Lung (tissue), 12 donors: Measurements from ENCODE around the gene ATP9A. TPM values are rescaled to one million over a fixed set of nuclear protein-coding genes. Genes with fewer than 3 reads are reported as not detected.

Source experiments
- ATAC-seq: fragments of 200-7000 bp; cut with Tn5 transposase; one replicate; pipeline ENCODE4 v1.9.1; 2020; ENCODE audit warnings: moderate number of reproducible peaks; ENCODE audit not compliant: insufficient read depth, low FRiP score
- DNase-seq, 3 donors: peaks; one replicate each; pipeline ENCODE4 v3.0.0-alpha.2; 2013 to 2017
- H3K27ac ChIP-seq, 2 donors: one replicate each; pipeline ENCODE4 v1.5.1; 2013; ENCODE audit warnings: mild to moderate bottlenecking in 2 of 2, moderate library complexity in 2 of 2, control low read depth in 1 of 2, inconsistent platforms in 1 of 2, low read depth in 1 of 2, low read length in 1 of 2
- H3K27me3 ChIP-seq, 3 donors: one replicate each; pipeline ENCODE4 v1.5.1; 2013; ENCODE audit warnings: low read length in 2 of 3; ENCODE audit not compliant: control insufficient read depth in 3 of 3, insufficient read depth in 3 of 3
- H3K36me3 ChIP-seq, 4 donors: one replicate each; pipeline ENCODE4 v1.5.1; 2013; ENCODE audit warnings: low read length in 4 of 4, mild to moderate bottlenecking in 1 of 4, moderate library complexity in 1 of 4; ENCODE audit not compliant: control insufficient read depth in 4 of 4, insufficient read depth in 4 of 4
- H3K4me1 ChIP-seq, 5 donors: one replicate each; pipeline ENCODE4 v1.5.1; 2013; ENCODE audit warnings: low read length in 5 of 5, mild to moderate bottlenecking in 2 of 5, moderate library complexity in 1 of 5; ENCODE audit not compliant: control insufficient read depth in 5 of 5, insufficient read depth in 5 of 5
- H3K4me3 ChIP-seq: one replicate; pipeline ENCODE4 v1.5.1; 2013; ENCODE audit warnings: mild to moderate bottlenecking, control low read depth, moderate library complexity
- H3K9ac ChIP-seq, 2 donors: one replicate each; pipeline ENCODE4 v1.5.1; 2013; ENCODE audit warnings: low read length in 2 of 2, control low read depth in 1 of 2; ENCODE audit not compliant: insufficient read depth in 1 of 2
- H3K9me3 ChIP-seq, 4 donors: one replicate each; pipeline ENCODE4 v1.5.1; 2013; ENCODE audit warnings: low read length in 3 of 4, mild to moderate bottlenecking in 1 of 4, moderate library complexity in 1 of 4; ENCODE audit not compliant: control insufficient read depth in 4 of 4, insufficient read depth in 3 of 4
- WGBS, 2 donors: extraction: QIAGEN DNeasy Blood & Tissue Kit; methylation state at CpG; one replicate each; pipeline ENCODE4 v1.1.7; 2013; 5-methylcytosine and 5-hydroxymethylcytosine counted together
- polyA plus RNA-seq, 2 donors: library from polyadenylated mRNA; stranded (reverse); fragments of 200-250 nt; gene quantifications; one replicate each; pipeline ENCODE4 v1.2.1, GENCODE V29; 2013
- total RNA-seq, 2 donors: library from RNA; depleted of rRNA in 1 of 2; stranded (reverse); fragments of >200 nt in 1 of 2; gene quantifications; one replicate each; pipeline ENCODE4 v1.2.1, GENCODE V29; 2014 to 2021
- TF ChIP-seq, protein P1 (sequence below): IDR thresholded peaks from 2 replicates; pipeline ENCODE4 v1.5.1; 2012; ENCODE audit warnings: mild to moderate bottlenecking; ENCODE audit errors: control extremely low read depth, extremely low read depth
- donor health status: control.
- donor health status: control.
- donor health status: Bipolar disorder and iron deficiency.
- donor health status: healthy.
- donor health status: DM: yes; HTN: yes; CAD: no.

ATP9A gene
- total and polyA plus RNA-seq, 4 donors, result 3.3 to 43.6 (median 14.9) TPM

DNA sequence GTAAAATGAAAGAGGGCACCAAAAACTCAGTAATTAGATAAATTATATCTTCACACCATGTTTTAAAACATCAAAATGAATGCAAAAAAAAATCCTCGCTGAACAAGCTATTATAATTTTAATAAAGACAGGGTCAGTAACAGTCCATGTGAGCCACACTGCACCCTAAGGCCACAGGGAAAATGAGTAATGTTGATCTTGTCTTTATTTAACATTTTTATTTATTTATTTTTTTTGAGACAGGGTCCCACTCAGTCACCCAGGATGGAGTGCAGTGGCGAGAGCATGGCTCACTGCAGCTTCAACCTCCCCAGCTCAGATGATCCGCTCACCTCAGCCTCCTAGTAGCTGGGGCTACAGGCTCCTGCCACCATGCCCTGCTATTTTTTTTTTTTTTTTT, 217.0 kb downstream of the ATP9A start:
- Histone ChIP-seq H3K36me3 (peaks cover 0 to 1% (median 0%) of the 10 kb centered on the region in 4 donors), H3K27ac (no peak overlapping the region), H3K9ac (no peak overlapping the region), H3K4me3 (no peak overlapping the region), H3K4me1 (no peaks in the 10 kb centered on the region), H3K9me3 (no peaks in the 10 kb centered on the region), H3K27me3 (no peaks in the 10 kb centered on the region)
- TF ChIP-seq, protein P1, sequence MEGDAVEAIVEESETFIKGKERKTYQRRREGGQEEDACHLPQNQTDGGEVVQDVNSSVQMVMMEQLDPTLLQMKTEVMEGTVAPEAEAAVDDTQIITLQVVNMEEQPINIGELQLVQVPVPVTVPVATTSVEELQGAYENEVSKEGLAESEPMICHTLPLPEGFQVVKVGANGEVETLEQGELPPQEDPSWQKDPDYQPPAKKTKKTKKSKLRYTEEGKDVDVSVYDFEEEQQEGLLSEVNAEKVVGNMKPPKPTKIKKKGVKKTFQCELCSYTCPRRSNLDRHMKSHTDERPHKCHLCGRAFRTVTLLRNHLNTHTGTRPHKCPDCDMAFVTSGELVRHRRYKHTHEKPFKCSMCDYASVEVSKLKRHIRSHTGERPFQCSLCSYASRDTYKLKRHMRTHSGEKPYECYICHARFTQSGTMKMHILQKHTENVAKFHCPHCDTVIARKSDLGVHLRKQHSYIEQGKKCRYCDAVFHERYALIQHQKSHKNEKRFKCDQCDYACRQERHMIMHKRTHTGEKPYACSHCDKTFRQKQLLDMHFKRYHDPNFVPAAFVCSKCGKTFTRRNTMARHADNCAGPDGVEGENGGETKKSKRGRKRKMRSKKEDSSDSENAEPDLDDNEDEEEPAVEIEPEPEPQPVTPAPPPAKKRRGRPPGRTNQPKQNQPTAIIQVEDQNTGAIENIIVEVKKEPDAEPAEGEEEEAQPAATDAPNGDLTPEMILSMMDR, result no peak
- ATAC-seq, result no peak
- DNase-seq, result no peak
- whole genome bisulfite sequencing, 2 donors, result 91 to 96% methylated on average over 3 of the region's 3 CpGs

DNA sequence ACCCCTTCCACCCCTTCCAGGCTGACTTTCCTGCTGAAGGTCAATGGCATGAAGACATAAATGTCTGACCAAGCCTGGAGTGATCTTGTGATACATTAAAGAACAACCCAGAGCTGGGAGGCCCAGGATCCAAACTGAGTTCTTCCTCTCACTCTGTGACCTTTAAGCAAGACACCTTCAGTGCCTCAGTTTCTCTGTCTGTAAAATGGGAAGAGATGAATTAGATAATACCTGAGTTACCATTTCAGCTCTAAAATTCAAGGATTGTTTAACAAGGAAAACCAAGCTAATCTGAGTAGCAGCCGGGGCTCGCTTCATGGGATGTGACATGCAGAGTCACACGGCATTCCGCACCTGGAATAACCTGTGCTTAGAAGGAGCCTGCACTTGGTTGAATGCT, 218.7 kb downstream of the ATP9A start:
- no peak overlapping the region for H3K9ac ChIP-seq
- no peak for ATAC-seq

DNA sequence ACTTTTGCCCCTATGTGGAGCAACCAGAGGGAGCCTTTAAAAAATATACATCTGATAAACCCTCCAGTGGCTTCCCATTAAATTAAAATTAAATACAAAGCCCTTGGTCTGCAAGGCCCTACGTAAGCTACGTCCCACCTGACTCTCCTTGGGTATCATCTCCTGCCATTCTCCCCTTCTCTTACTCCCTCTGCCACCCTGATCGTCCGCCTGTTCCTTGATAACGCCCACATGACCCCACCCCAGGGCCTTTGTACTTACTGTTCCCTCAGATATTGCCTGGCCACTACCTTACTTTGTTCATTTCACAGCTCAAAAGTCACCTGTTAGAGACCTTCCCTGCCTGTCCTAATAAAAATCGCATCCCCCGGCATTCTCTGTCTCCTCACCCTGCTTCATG, 220.2 kb downstream of the ATP9A start:
- no peaks in the 10 kb centered on the region for H3K36me3 ChIP-seq
- H3K27me3 ChIP-seq, result no peaks in the 10 kb centered on the region
- WGBS, 2 donors, result 96 to 98% methylated on average over 7 of the region's 7 CpGs
- H3K4me1 ChIP-seq, result peaks cover 0 to 5% (median 0%) of the 10 kb centered on the region in 5 donors
- ATAC-seq (no peak), DNase-seq (no peak)
- no peaks in the 10 kb centered on the region for H3K9me3 ChIP-seq
- TF ChIP-seq, protein P1, result no peak
- no peak overlapping the region for H3K27ac ChIP-seq
- no peak overlapping the region for H3K4me3 ChIP-seq
- no peak overlapping the region for H3K9ac ChIP-seq

More for the DNA sequence above, 218.7 kb downstream of the ATP9A start:
- TF ChIP-seq, protein P1, result no peak
- H3K27me3 ChIP-seq, result no peaks in the 10 kb centered on the region
- H3K27ac ChIP-seq, result no peak overlapping the region
- H3K36me3 ChIP-seq, result no peaks in the 10 kb centered on the region
- no peaks in the 10 kb centered on the region for H3K4me1 ChIP-seq
- no peak overlapping the region for H3K4me3 ChIP-seq
- no peaks in the 10 kb centered on the region for H3K9me3 ChIP-seq
- DNase-seq, result no peak
- 97 to 98% methylated on average over 4 of the region's 4 CpGs for WGBS, 2 donors

Other genes with a start within 250 kb of the ATP9A start
- gene NFATC2, start 225.7 kb downstream of the ATP9A start, total RNA-seq, result 1 to 10 TPM; 8.0 to 8.7 TPM
- gene NFATC2, start 225.7 kb downstream of the ATP9A start, polyA plus RNA-seq, result 1 to 10 TPM; 1.3 to 1.5 TPM
- 1 to 10 TPM in 1 of 2 donors, under 1 TPM in 1; 0.74 to 3.8 TPM for gene SALL4, start 34.1 kb upstream of the ATP9A start, total RNA-seq
- gene SALL4, start 34.1 kb upstream of the ATP9A start, polyA plus RNA-seq, result under 1 TPM; 0.06 to 0.12 TPM